Hepatocyte (in vitro differentiated cells): Measurements from ENCODE around the gene PIGB. TPM values are rescaled to one million over a fixed set of nuclear protein-coding genes. Genes with fewer than 3 reads are reported as not detected.
"Not testable (repeated sequence)": the region's sequence is repeated elsewhere in the genome, so short reads cannot be mapped to it uniquely, and the experiment has no call there.

Experiments used
- DNase-seq: peaks from one replicate; pipeline ENCODE4 v3.0.0-alpha.2; 2016; ENCODE audit warnings: low spot score
- H2AFZ ChIP-seq: fragments of 200-600 bp; sonication (generic); 2 replicates; pipeline ENCODE4 v1.6.0; 2016; ENCODE audit warnings: antibody characterized with exemption, mild to moderate bottlenecking
- H3K27ac ChIP-seq: fragments of 200-600 bp; sonication (generic); 2 replicates; pipeline ENCODE4 v1.5.1; 2016; ENCODE audit warnings: mild to moderate bottlenecking
- H3K27me3 ChIP-seq: fragments of 200-600 bp; sonication (generic); 2 replicates; pipeline ENCODE4 v1.6.1; 2016
- H3K36me3 ChIP-seq: fragments of 200-600 bp; sonication (generic); replicated peaks from 2 replicates; pipeline ENCODE4 v1.5.1; 2016; ENCODE audit warnings: low read depth; ENCODE audit not compliant: insufficient read depth
- H3K4me1 ChIP-seq: fragments of 200-600 bp; sonication (generic); 2 replicates; pipeline ENCODE4 v1.5.1; 2016; ENCODE audit warnings: mild to moderate bottlenecking, moderate library complexity; ENCODE audit not compliant: insufficient read depth
- H3K4me2 ChIP-seq: fragments of 200-600 bp; sonication (generic); 2 replicates; pipeline ENCODE4 v1.6.0; 2016
- H3K4me3 ChIP-seq: fragments of 200-600 bp; sonication (generic); 2 replicates; pipeline ENCODE4 v1.5.1; 2016; ENCODE audit warnings: mild to moderate bottlenecking
- H3K79me2 ChIP-seq: fragments of 200-600 bp; sonication (generic); 2 replicates; pipeline ENCODE4 v1.6.0; 2017; ENCODE audit warnings: mild to moderate bottlenecking
- H3K9me2 ChIP-seq: fragments of 200-600 bp; sonication (generic); replicated peaks from 2 replicates; pipeline ENCODE4 v1.6.0; 2017; ENCODE audit warnings: mild to moderate bottlenecking; ENCODE audit not compliant: insufficient read depth
- H3K9me3 ChIP-seq: fragments of 200-600 bp; sonication (generic); 2 replicates; pipeline ENCODE4 v1.5.1; 2016; ENCODE audit warnings: low read depth, mild to moderate bottlenecking
- H4K20me1 ChIP-seq: fragments of 200-600 bp; sonication (generic); 2 replicates; pipeline ENCODE4 v1.6.0; 2016; ENCODE audit warnings: mild to moderate bottlenecking; ENCODE audit not compliant: insufficient read depth, poor library complexity, severe bottlenecking
- CTCF ChIP-seq: fragments of 200-600 bp; sonication (generic); IDR thresholded peaks from 2 replicates; pipeline ENCODE4 v1.5.1; 2016; ENCODE audit warnings: antibody characterized with exemption, mild to moderate bottlenecking; ENCODE audit not compliant: poor library complexity
- EZH2 ChIP-seq: fragments of 200-600 bp; sonication (generic); IDR thresholded peaks from 2 replicates; pipeline ENCODE4 v1.6.1; 2016; ENCODE audit warnings: antibody characterized with exemption, mild to moderate bottlenecking, borderline replicate concordance
- EZH2phosphoT487 ChIP-seq: fragments of 200-600 bp; sonication (generic); IDR thresholded peaks from one replicate; pipeline ENCODE4 v1.6.1; 2018; ENCODE audit warnings: antibody characterized with exemption, mild to moderate bottlenecking, low read depth, moderate library complexity; ENCODE audit not compliant: unreplicated experiment, severe bottlenecking
- WGBS: methylation state at CpG from one replicate; pipeline ENCODE4 v1.1.6; 2016; ENCODE audit warnings: low lambda C conversion rate; ENCODE audit errors: missing lambda C conversion rate; 5-methylcytosine and 5-hydroxymethylcytosine counted together
- polyA plus RNA-seq: library from polyadenylated mRNA; unstranded; fragments of >200 nt; fragmentation: Nextera tagmentation; extraction: Ambion mirVana; gene quantifications from 2 replicates; pipeline ENCODE4 v1.2.1, GENCODE V29; 2016
- total RNA-seq: library from RNA; depleted of rRNA; stranded (reverse); fragments of >200 nt; gene quantifications from 2 replicates; pipeline ENCODE4 v1.2.3, GENCODE V29; 2014

Gene PIGB
- total and polyA plus RNA-seq, 2 experiments from 2014 or later: 12.1 to 13.5 TPM

GRCh38 chr15:55297315-55297714 lies 21.7 kb upstream of the PIGB start:
- no peaks in the 10 kb centered on the region for H3K79me2 ChIP-seq
- H4K20me1 ChIP-seq: no peaks in the 10 kb centered on the region
- TF ChIP-seq EZH2: no peak
- TF ChIP-seq CTCF: no peak
- no peak for TF ChIP-seq EZH2phosphoT487
- DNase-seq: no peak
- H3K4me2 ChIP-seq: no peak overlapping the region
- no peak overlapping the region for H2AFZ ChIP-seq
- no peaks in the 10 kb centered on the region for H3K27me3 ChIP-seq
- H3K4me1 ChIP-seq: no peaks in the 10 kb centered on the region
- H3K9me3 ChIP-seq: no peaks in the 10 kb centered on the region
- H3K36me3 ChIP-seq: no peaks in the 10 kb centered on the region
- no peaks in the 10 kb centered on the region for H3K9me2 ChIP-seq
- H3K4me3 ChIP-seq: no peak overlapping the region
- H3K27ac ChIP-seq: no peak overlapping the region

- not testable (repeated sequence) for H4K20me1 ChIP-seq, H3K4me3 ChIP-seq, H3K4me2 ChIP-seq, H3K79me2 ChIP-seq, H3K27me3 ChIP-seq, H3K9me2 ChIP-seq, DNase-seq, H2AFZ ChIP-seq, H3K36me3 ChIP-seq, H3K9me3 ChIP-seq, H3K27ac ChIP-seq, H3K4me1 ChIP-seq
- no CpG with 5 or more reads among the region's 32 CpGs for WGBS
These were observed 16.2 kb upstream of the PIGB start for GRCh38 chr15:55302801-55303200.

GRCh38 chr15:55319537-55320237 lies 665 bp downstream of the PIGB start:
- H3K4me1 ChIP-seq: peaks cover 6% of the 10 kb centered on the region
- WGBS: 81% methylated on average over 4 of the region's 4 CpGs
- peaks cover 22% of the 10 kb centered on the region for H3K79me2 ChIP-seq
- no peak for TF ChIP-seq EZH2
- TF ChIP-seq EZH2phosphoT487: no peak
- TF ChIP-seq CTCF: no peak
- peak overlapping the region; percentile 63 for H3K4me3 ChIP-seq
- H3K9me2 ChIP-seq: no peaks in the 10 kb centered on the region
- H4K20me1 ChIP-seq: no peaks in the 10 kb centered on the region
- peak overlapping the region; percentile 91 for H3K27ac ChIP-seq
- H2AFZ ChIP-seq: peak overlapping the region; percentile 90
- no peaks in the 10 kb centered on the region for H3K36me3 ChIP-seq
- H3K9me3 ChIP-seq: no peaks in the 10 kb centered on the region
- no peak for DNase-seq
- H3K4me2 ChIP-seq: peak overlapping the region; percentile 79
- no peaks in the 10 kb centered on the region for H3K27me3 ChIP-seq

- no peaks in the 10 kb centered on the region for H3K36me3 ChIP-seq
- no peaks in the 10 kb centered on the region for H3K9me2 ChIP-seq
- H3K9me3 ChIP-seq: no peaks in the 10 kb centered on the region
- no peak overlapping the region for H3K4me3 ChIP-seq
- DNase-seq: no peak
- TF ChIP-seq EZH2: no peak
- TF ChIP-seq EZH2phosphoT487: no peak
- no peak for TF ChIP-seq CTCF
- WGBS: 88% methylated on average over 2 of the region's 2 CpGs
- H3K4me1 ChIP-seq: peaks cover 6% of the 10 kb centered on the region
- no peaks in the 10 kb centered on the region for H3K27me3 ChIP-seq
- peaks cover 22% of the 10 kb centered on the region for H3K79me2 ChIP-seq
- peak overlapping the region; percentile 1 for H3K27ac ChIP-seq
- H2AFZ ChIP-seq: peak overlapping the region; percentile 90
- H3K4me2 ChIP-seq: peak overlapping the region; percentile 79
- no peaks in the 10 kb centered on the region for H4K20me1 ChIP-seq
These were observed 1.2 kb downstream of the PIGB start for GRCh38 chr15:55320238-55320550.
